Measurements from ENCODE around the gene BEST4.
A peak's percentile ranks its signal among the peaks of the same experiment; 100 is the strongest.

Gene BEST4

DNA sequence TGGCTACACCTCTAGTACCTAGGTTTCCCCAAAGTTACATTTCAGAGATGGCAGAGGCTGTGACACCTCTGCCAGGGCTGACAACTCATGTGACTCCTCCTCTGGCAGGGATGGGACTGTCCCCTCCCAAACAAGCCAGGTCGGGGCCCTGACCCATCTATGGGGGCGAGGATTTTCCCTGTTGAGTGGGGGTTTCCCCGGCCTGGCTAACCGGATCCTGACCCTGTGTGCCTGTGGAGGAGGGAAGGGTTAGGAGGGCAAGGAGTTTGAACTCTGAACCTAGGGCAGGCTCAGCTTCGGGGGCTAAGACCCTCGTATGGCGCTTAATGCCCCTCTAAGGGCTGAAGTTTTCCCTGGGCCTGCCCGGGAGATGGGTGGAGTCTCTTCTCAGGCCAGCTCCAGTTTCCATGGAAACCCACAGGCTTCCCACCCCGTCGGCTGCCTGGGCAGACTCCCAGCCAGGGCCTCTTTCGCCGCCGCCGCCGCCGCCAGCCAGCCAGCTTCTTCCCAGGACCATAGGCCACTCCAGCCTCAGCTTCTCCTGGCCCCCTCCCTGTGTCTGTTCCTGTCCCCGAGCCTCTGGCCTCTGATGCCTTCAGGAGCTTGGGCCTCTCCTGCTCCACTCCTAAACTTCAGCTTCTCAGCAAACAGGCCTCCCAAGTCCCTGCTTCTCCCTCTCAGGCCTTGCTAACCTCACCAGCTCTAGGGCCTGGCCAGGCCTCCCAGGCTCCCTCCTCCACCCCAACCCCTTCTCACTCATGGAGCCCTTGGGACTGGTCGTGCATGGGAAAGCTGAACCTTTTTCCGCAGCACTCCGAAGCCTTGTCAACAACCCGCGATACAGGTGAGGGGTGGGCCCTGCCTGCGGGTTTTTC, 20.3 kb upstream of the BEST4 start, which contains the start of gene BTBD19:
BTBD19 (plus strand) TSS at position 461 of the 875 bp plus-strand sequence; CDS start at position 759, 298 bp downstream.
- Mint-ChIP-seq H3K27ac (peak within 1 kb of the TSS; percentile 98 to 99), H3K4me1 (peaks cover 94% of the 10 kb centered on the region), H3K4me3 (peak within 1 kb of the TSS; percentile 51 to 88), H3K9me3 (no peaks in the 10 kb centered on the region), H3K27me3 (no peaks in the 10 kb centered on the region)
- ATAC-seq (peak; percentile 69), DNase-seq (peak; percentile 47 to 53)

GRCh38 chr1:44807364-44808062, 19.5 kb upstream of the BEST4 start:
- Mint-ChIP-seq H3K27ac (peak overlapping the region; percentile 98 to 99), H3K9me3 (no peaks in the 10 kb centered on the region), H3K27me3 (no peaks in the 10 kb centered on the region), H3K4me3 (peak overlapping the region; percentile 51 to 88), H3K4me1 (peaks cover 94% of the 10 kb centered on the region)
- peak; percentile 70 for ATAC-seq
- DNase-seq, result peak; percentile 81 to 93

GRCh38 chr1:44806704-44807363, 18.9 kb upstream of the BEST4 start, which contains the start of gene DYNLT4:
Gene DYNLT4 (minus strand): TSS chr1:44807351. CDS start chr1:44806668, 683 bp downstream.
- peak; percentile 3 for ATAC-seq
- peaks cover 94% of the 10 kb centered on the region for H3K4me1 Mint-ChIP-seq
- DNase-seq, result no peak
- peak within 1 kb of the TSS; percentile 51 to 88 for H3K4me3 Mint-ChIP-seq
- no peaks in the 10 kb centered on the region for H3K9me3 Mint-ChIP-seq
- H3K27ac Mint-ChIP-seq, result peak within 1 kb of the TSS; percentile 98 to 99
- no peaks in the 10 kb centered on the region for H3K27me3 Mint-ChIP-seq

DNA sequence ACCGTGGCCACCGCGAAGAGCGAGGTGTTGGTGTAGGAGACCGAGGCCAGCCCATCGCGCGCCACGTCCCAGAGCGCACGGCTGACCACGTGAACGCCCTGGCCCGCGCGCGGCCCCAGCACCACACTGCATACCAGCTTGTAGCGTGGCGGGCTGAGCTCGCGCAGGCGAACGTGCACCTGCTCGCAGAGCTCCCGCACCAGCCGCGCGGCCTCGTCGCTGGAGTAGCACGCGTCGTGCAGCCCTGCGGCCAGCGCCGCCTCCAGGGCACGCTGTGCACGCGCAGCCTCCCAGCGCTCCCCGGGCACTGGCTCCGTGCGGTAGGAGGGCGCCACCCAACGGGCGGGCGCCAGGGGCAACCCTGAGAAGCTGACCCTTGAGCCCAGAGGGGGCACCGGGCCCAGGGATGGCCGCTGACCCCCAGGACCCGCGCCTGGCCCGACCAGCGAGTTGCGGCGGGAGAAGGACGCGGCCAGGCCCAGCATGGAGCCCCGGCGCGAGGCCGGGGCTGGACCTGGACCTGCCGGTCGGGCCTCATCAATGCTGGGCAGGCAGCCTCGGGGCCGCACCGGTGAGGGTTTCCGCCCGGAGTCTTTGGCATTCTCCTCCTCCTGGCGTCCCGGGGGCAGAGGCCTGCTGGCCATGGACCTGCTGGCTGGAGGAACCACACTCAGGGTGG, 18.2 kb upstream of the BEST4 start:
- Mint-ChIP-seq H3K27ac (peak overlapping the region in 1 of 2 donors; percentile 99), H3K4me1 (peaks cover 90% of the 10 kb centered on the region), H3K9me3 (no peaks in the 10 kb centered on the region), H3K27me3 (no peaks in the 10 kb centered on the region), H3K4me3 (peak overlapping the region in 1 of 2 donors; percentile 55)
- DNase-seq (no peak), ATAC-seq (no peak)

DNA sequence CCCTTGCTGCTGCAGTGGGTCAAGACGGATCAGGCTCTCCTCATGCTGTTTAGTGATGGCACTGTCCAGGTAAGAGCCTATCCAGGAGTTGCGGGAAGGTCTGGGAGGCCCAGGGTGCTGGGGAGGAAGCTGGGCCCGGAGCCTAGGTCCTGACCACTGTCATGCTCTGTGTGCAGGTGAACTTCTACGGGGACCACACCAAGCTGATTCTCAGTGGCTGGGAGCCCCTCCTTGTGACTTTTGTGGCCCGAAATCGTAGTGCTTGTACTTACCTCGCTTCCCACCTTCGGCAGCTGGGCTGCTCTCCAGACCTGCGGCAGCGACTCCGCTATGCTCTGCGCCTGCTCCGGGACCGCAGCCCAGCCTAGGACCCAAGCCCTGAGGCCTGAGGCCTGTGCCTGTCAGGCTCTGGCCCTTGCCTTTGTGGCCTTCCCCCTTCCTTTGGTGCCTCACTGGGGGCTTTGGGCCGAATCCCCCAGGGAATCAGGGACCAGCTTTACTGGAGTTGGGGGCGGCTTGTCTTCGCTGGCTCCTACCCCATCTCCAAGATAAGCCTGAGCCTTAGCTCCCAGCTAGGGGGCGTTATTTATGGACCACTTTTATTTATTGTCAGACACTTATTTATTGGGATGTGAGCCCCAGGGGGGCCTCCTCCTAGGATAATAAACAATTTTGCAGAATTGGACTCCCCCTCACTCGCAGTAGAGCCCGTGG, 17.5 kb upstream of the BEST4 start:
- no peaks in the 10 kb centered on the region for H3K27me3 Mint-ChIP-seq
- peak overlapping the region; percentile 0 to 55 for H3K4me3 Mint-ChIP-seq
- H3K4me1 Mint-ChIP-seq, result peaks cover 83% of the 10 kb centered on the region
- ATAC-seq, result no peak
- no peaks in the 10 kb centered on the region for H3K9me3 Mint-ChIP-seq
- DNase-seq, result no peak
- H3K27ac Mint-ChIP-seq, result peak overlapping the region in 1 of 2 donors; percentile 73

GRCh38 chr1:44803312-44804095, 15.5 kb upstream of the BEST4 start:
- Mint-ChIP-seq H3K9me3 (no peaks in the 10 kb centered on the region), H3K4me3 (peak overlapping the region; percentile 81 to 86), H3K27me3 (no peaks in the 10 kb centered on the region), H3K4me1 (peaks cover 79% of the 10 kb centered on the region), H3K27ac (peak overlapping the region; percentile 0 to 21)
- ATAC-seq (no peak), DNase-seq (no peak)

DNA sequence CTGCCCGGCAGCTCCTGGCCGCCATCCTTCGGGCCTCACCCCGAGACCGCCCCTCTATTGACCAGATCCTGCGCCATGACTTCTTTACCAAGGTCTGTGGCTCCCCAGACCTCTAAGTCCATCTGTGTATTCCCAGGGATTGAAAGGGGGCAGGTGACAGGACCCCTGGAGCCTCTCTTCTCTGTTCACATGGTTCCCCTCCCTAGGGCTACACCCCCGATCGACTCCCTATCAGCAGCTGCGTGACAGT, 15.0 kb upstream of the BEST4 start:
- peak overlapping the region; percentile 21 to 44 for H3K27ac Mint-ChIP-seq
- H3K4me3 Mint-ChIP-seq, result peak overlapping the region; percentile 81 to 86
- no peaks in the 10 kb centered on the region for H3K9me3 Mint-ChIP-seq
- DNase-seq, result no peak
- no peak for ATAC-seq
- H3K4me1 Mint-ChIP-seq, result peaks cover 77% of the 10 kb centered on the region
- H3K27me3 Mint-ChIP-seq, result no peaks in the 10 kb centered on the region

GRCh38 chr1:44802306-44803061, 14.5 kb upstream of the BEST4 start:
- Mint-ChIP-seq H3K9me3 (no peaks in the 10 kb centered on the region), H3K4me1 (peaks cover 72% of the 10 kb centered on the region), H3K27ac (peak overlapping the region; percentile 52 to 59), H3K27me3 (no peaks in the 10 kb centered on the region), H3K4me3 (peak overlapping the region; percentile 81 to 86)
- no peak for ATAC-seq
- no peak for DNase-seq

DNA sequence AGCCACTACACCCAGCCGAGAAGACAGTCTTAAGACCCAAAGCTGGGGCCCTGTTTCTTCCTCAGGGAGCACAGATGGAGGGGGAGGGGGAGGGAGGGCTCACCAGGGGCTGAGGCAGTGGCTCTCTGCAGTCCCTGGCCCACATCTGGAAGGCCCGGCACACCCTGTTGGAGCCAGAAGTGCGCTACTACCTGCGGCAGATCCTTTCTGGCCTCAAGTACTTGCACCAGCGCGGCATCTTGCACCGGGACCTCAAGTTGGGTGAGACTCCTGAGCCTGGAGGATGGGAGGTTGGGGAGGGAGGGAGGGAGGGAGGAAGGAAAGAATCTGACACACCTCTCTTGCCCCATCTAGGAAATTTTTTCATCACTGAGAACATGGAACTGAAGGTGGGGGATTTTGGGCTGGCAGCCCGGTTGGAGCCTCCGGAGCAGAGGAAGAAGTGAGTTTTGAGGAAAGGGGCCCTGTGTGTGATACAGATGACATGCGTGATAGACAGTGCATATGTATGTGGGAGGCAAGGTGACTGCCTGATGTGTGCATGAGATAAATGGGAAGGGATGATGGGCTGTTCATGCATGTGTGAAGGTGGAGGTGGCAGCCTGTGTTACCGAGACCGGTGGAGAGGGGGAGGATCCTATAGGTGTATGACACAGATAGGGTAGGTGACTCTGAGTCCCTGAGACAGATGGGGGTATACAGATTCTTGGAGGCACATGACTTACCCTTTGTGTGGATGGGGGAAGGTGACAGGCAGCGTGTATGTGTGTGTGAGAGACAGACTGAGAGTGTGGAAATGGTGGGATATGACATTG, 13.7 kb upstream of the BEST4 start:
- peak; percentile 10 for ATAC-seq

DNA sequence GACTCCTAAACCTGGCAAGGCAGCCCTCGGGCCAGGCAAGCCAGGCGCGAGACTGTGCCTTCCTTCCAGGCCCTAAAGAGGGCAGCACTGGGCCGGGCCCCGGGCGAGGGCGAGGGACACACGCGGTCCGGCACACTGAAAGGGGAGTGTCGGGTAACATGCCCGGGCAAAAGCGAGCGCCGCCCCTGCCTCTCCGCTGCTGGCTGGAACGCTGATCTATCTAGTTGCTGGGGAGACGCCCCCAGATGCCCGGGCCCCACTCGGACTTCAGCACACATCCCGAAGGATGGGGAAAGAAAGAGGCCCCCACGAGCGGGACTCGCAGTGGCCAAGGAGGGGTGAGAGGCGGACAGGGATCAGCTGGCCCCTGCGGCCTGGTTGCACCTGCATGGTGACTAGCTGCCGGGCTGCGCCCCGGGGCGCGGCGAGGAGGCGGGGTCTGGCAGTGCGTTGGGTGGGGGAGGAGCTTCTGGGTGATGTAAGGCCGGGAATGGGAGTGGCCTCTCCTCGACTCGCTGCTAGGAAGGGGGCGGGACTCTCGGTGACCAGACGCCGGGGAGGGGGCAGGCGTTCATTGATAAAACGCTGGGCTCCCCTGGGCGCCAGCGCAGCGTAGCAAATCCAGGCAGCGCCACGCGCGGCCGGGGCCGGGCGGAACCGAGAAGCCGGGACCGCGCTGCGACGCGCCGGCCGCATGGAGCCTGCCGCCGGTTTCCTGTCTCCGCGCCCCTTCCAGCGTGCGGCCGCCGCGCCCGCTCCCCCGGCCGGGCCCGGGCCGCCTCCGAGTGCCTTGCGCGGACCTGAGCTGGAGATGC, 12.0 kb upstream of the BEST4 start, which contains the start of gene PLK3:
PLK3 (plus strand) TSS at position 608 of the 815 bp plus-strand sequence; CDS start at position 695, 87 bp downstream.
- Mint-ChIP-seq H3K4me1 (peaks cover 53% of the 10 kb centered on the region), H3K27me3 (no peaks in the 10 kb centered on the region), H3K9me3 (no peaks in the 10 kb centered on the region), H3K4me3 (peak within 1 kb of the TSS; percentile 86 to 96), H3K27ac (peak within 1 kb of the TSS; percentile 99 to 100)
- DNase-seq (peak; percentile 98 to 99), ATAC-seq (peak; percentile 86)

More for the DNA sequence above, 13.7 kb upstream of the BEST4 start:
- H3K9me3 Mint-ChIP-seq, result no peaks in the 10 kb centered on the region
- H3K4me1 Mint-ChIP-seq, result peaks cover 64% of the 10 kb centered on the region
- peak overlapping the region; percentile 97 for H3K27ac Mint-ChIP-seq
- H3K27me3 Mint-ChIP-seq, result no peaks in the 10 kb centered on the region
- DNase-seq, result no peak
- peak overlapping the region; percentile 81 to 86 for H3K4me3 Mint-ChIP-seq

GRCh38 chr1:44798481-44799365, 10.8 kb upstream of the BEST4 start:
- peak overlapping the region; percentile 86 to 96 for H3K4me3 Mint-ChIP-seq
- no peak for ATAC-seq
- H3K4me1 Mint-ChIP-seq, result peaks cover 40% of the 10 kb centered on the region

More at GRCh38 chr1:44798481-44799365, 10.8 kb upstream of the BEST4 start:
- H3K27ac Mint-ChIP-seq, result peak overlapping the region; percentile 21 to 99
- H3K9me3 Mint-ChIP-seq, result no peaks in the 10 kb centered on the region
- no peak for DNase-seq
- H3K27me3 Mint-ChIP-seq, result no peaks in the 10 kb centered on the region
